Adrenal gland (tissue), 12 donors: Measurements from ENCODE around the gene LARGE1. TPM values are rescaled to one million over a fixed set of nuclear protein-coding genes. Genes with fewer than 3 reads are reported as not detected.
A peak's percentile ranks its signal among the peaks of the same experiment; 100 is the strongest.

Source experiments
- DNase-seq, 7 donors: peaks; one replicate each; pipeline ENCODE4 v3.0.0-alpha.2; 2019 to 2020
- H3K27ac ChIP-seq, 5 donors: fragments of 200-600 bp; sonication (generic) in 4 of 5; 1 replicate in 3 of 5; 2 replicates in 2 of 5; pipeline versions ENCODE4 v1.5.1 to v1.8.0; 2016 to 2020; ENCODE audit warnings: mild to moderate bottlenecking in 1 of 5
- H3K27me3 ChIP-seq: fragments of 200-600 bp; 2 replicates; pipeline ENCODE4 v1.8.0; 2021
- H3K36me3 ChIP-seq, 2 donors: fragments of 200-600 bp; replicated peaks in 1 of 2; 1 replicate in 1 of 2; 2 replicates in 1 of 2; pipeline versions ENCODE4 v1.5.1 to v1.8.0; 2018 to 2022
- H3K4me1 ChIP-seq, 2 donors: fragments of 200-600 bp; replicated peaks in 1 of 2; 1 replicate in 1 of 2; 2 replicates in 1 of 2; pipeline versions ENCODE4 v1.5.1 to v1.8.0; 2018 to 2021
- H3K4me3 ChIP-seq, 4 donors: fragments of 200-600 bp; sonication (generic) in 3 of 4; one replicate each; pipeline ENCODE4 v1.5.1; 2016 to 2018
- H3K9me3 ChIP-seq, 3 donors: fragments of 200-600 bp; sonication (generic) in 1 of 3; replicated peaks in 1 of 3; 1 replicate in 2 of 3; 2 replicates in 1 of 3; pipeline versions ENCODE4 v1.5.1 to v1.8.0; 2016 to 2021
- POLR2A ChIP-seq, 2 donors: fragments of 450-650 bp; IDR thresholded peaks; one replicate each; pipeline ENCODE4 v1.6.1; 2017; ENCODE audit warnings: antibody characterized with exemption in 2 of 2, mild to moderate bottlenecking in 2 of 2, moderate library complexity in 1 of 2
- WGBS, 4 donors: extraction: QIAGEN DNeasy Blood & Tissue Kit in 2 of 4; methylation state at CpG; one replicate each; pipeline versions ENCODE4 v1.1.5 to v1.1.7; 2013 to 2017; 5-methylcytosine and 5-hydroxymethylcytosine counted together
- intact Hi-C, 2 donors: fragments of 100-400 bp; cut with DNase I; formaldehyde crosslinking; loops; one replicate each; pipeline versions ENCODE4 v1.14.1 to v1.15.0; 2022 to 2023
- polyA plus RNA-seq, 3 donors: library from polyadenylated mRNA; stranded (reverse); fragments of 200-250 nt in 2 of 3; fragments of 350-450 nt in 1 of 3; fragmentation: Illumina TruSeq in 1 of 3; extraction: RNeasy Lipid Tissue Mini Kit (QIAGEN cat#74804) in 1 of 3; gene quantifications; one replicate each; pipeline ENCODE4 v1.2.3, GENCODE V29; 2013 to 2014
- total RNA-seq, 9 donors: library from RNA; depleted of rRNA in 4 of 9; stranded (reverse); fragments of >200 nt in 4 of 9; fragments of 120-200 nt in 1 of 9; fragmentation: NEBNext Ultra II Directional in 1 of 9; extraction: Animal tissue kit (Norgen Biotek cat#: 25700) in 1 of 9; gene quantifications; one replicate each; pipeline versions ENCODE4 v1.1.0 to v1.2.4, GENCODE V29; 2013 to 2023
- TF ChIP-seq, protein P1 (sequence below), 6 experiments: fragments of 450-650 bp in 4 of 6; fragments of 200-600 bp in 2 of 6; sonication (generic) in 1 of 6; IDR thresholded peaks; 1 replicate in 5 of 6; 2 replicates in 1 of 6; pipeline versions ENCODE4 v1.5.1 to v1.8.0; 2016 to 2021; ENCODE audit warnings: antibody characterized with exemption in 6 of 6, mild to moderate bottlenecking in 2 of 6, moderate library complexity in 1 of 6
- donor health status: healthy with polysubstance abuse.
- donor health status: Bipolar disorder and iron deficiency.
- donor health status: DM: yes; HTN: yes; CAD: no.
- donor health status: DM: no; HTN: no; CAD: no.
- donor health status: DM: no; HTN: no; CAD: no.
- donor health status: DM: yes; HTN: yes; CAD: no.

The LARGE1 gene
- total and polyA plus RNA-seq, 12 donors: 3.4 to 67.6 (median 30.6) TPM

DNA sequence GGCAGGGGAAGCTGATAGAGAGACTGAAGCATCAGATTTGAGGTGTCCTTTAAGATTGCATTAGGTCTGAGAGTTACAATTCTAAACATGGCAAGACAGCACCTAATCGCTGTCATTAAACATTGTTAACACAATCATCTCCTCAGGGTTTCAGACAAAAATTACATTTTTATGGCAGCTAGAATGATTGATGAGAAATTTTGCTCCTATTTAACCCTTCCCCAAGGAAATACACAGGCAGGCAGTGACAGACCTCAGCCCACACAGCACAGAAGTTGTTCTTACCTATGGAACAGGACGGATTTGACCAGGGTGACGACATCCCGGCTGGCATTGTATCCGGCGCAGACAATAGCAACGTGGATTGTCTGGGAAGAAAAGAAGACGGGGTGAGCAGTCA is 294.3 kb downstream of the LARGE1 start:
- H3K36me3 ChIP-seq: no peaks in the 10 kb centered on the region
- no peak overlapping the region for H3K4me3 ChIP-seq
- H3K27ac ChIP-seq: no peak overlapping the region
- intact Hi-C loops: no loop called here
- no peaks in the 10 kb centered on the region for H3K4me1 ChIP-seq
- TF ChIP-seq, protein P1, sequence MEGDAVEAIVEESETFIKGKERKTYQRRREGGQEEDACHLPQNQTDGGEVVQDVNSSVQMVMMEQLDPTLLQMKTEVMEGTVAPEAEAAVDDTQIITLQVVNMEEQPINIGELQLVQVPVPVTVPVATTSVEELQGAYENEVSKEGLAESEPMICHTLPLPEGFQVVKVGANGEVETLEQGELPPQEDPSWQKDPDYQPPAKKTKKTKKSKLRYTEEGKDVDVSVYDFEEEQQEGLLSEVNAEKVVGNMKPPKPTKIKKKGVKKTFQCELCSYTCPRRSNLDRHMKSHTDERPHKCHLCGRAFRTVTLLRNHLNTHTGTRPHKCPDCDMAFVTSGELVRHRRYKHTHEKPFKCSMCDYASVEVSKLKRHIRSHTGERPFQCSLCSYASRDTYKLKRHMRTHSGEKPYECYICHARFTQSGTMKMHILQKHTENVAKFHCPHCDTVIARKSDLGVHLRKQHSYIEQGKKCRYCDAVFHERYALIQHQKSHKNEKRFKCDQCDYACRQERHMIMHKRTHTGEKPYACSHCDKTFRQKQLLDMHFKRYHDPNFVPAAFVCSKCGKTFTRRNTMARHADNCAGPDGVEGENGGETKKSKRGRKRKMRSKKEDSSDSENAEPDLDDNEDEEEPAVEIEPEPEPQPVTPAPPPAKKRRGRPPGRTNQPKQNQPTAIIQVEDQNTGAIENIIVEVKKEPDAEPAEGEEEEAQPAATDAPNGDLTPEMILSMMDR (IDR thresholded peaks at IDR 0.05): no peak
- no peak for TF ChIP-seq POLR2A (IDR thresholded peaks at IDR 0.05)
- no peaks in the 10 kb centered on the region for H3K9me3 ChIP-seq
- no peak for DNase-seq
- H3K27me3 ChIP-seq: no peaks in the 10 kb centered on the region
- WGBS, 4 donors: 82 to 90% (median 88%) methylated on average over 8 of the region's 8 CpGs

DNA sequence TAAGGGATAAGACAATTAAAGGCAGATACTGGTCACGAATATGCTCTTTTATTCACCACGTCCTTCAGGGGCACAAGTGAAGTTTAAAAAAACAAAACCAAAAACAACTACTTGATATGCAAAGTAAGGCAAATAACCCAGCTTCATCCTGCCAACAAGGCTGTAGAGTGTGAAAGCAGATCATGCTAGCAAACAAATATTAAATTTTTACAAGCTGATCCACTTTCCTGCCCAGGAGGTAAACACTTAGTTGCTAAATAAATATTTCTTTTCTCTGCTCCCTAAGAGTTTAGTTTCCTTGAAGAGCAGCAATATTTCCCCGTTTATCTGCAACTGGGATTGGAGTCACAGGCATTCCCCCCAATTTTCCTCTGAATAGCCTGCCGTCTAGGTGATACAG is 300.2 kb downstream of the LARGE1 start:
- H3K27ac ChIP-seq: no peak overlapping the region
- no peaks in the 10 kb centered on the region for H3K9me3 ChIP-seq
- no peak for DNase-seq
- H3K36me3 ChIP-seq: no peaks in the 10 kb centered on the region
- no peak overlapping the region for H3K4me3 ChIP-seq
- TF ChIP-seq POLR2A (IDR thresholded peaks at IDR 0.05): no peak
- TF ChIP-seq, protein P1 (IDR thresholded peaks at IDR 0.05): no peak
- intact Hi-C loops: no loop called here
- H3K4me1 ChIP-seq: no peaks in the 10 kb centered on the region
- WGBS, 4 donors: 85 to 91% (median 87%) methylated on average over 4 of the region's 4 CpGs
- no peaks in the 10 kb centered on the region for H3K27me3 ChIP-seq

DNA sequence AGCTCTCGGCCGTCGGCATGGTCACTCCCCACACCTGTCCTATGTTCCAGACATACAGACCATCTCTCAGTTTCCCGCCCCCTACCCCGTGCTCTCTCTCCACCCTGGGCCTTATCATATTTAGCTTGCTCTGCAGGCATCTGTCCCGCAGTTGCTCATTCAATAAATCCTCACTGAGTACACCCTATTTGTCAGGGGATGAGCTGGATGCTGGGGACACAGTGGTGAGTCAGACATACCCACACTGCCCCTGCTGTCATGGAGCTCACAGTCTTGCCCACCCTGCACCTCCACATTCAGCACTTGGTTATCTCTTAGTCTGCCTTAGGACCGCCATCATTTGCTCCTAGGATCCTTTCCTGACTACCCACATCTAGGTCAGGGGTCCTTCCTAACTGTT is 313.8 kb downstream of the LARGE1 start:
- TF ChIP-seq, protein P1 (IDR thresholded peaks at IDR 0.05): no peak
- no peak for TF ChIP-seq POLR2A (IDR thresholded peaks at IDR 0.05)
- Histone ChIP-seq H3K9me3 (no peaks in the 10 kb centered on the region), H3K27ac (no peak overlapping the region), H3K4me3 (no peak overlapping the region), H3K36me3 (no peaks in the 10 kb centered on the region), H3K27me3 (no peaks in the 10 kb centered on the region), H3K4me1 (no peaks in the 10 kb centered on the region)
- WGBS, 4 donors: 94 to 96% (median 95%) methylated on average over 7 of the region's 7 CpGs
- intact Hi-C loops: no loop called here
- no peak for DNase-seq

DNA sequence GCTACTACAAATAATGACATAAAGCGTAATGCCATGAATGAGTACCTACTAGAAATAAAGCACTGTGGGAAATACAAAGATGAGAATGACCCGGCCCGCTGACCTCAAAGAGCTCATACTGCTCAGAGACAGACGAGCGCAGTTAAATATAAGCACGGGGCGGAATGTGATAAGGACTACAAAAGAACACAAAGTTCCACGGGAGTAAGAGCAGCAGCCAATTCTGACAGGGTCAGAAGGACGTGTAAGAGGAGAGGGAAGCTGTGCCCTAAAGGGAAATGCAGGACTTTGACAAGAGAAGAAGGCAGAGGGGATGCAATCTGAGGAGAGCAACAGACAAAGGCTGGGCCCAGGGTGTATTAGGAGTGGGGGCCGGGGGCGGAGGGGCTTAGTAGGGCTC is 314.6 kb downstream of the LARGE1 start:
- Histone ChIP-seq H3K4me3 (no peak overlapping the region), H3K9me3 (no peaks in the 10 kb centered on the region), H3K27ac (no peak overlapping the region), H3K4me1 (no peaks in the 10 kb centered on the region), H3K36me3 (no peaks in the 10 kb centered on the region), H3K27me3 (no peaks in the 10 kb centered on the region)
- DNase-seq: peak in 3 of 7 donors; percentile 27 to 55 (median 28)
- 70 to 75% (median 73%) methylated on average over 11 of the region's 11 CpGs for WGBS, 4 donors
- intact Hi-C loops: no loop called here
- no peak for TF ChIP-seq POLR2A (IDR thresholded peaks at IDR 0.05)
- TF ChIP-seq, protein P1 (IDR thresholded peaks at IDR 0.05): no peak
